T-helper 2 cell treated with Interferon-gamma antibody and Interleukin-4, amounts not matched to agents 5 μg/mL and 100 μg/mL, for 36 hours (primary cell): ENCODE data around the gene SLFN5.
"Not testable (repeated sequence)": the region's sequence is repeated elsewhere in the genome, so short reads cannot be mapped to it uniquely, and the experiment has no call there.

ENCODE experiments used
- DNase-seq: peaks from one replicate; pipeline ENCODE4 v3.0.0; 2021; ENCODE audit warnings: low spot score
- H3K27ac Mint-ChIP-seq: one replicate; pipeline ENCODE4 v1.8.0; 2021; ENCODE audit warnings: mild to moderate bottlenecking, mixed read lengths
- H3K27me3 Mint-ChIP-seq: one replicate; pipeline ENCODE4 v1.8.0; 2021; ENCODE audit warnings: low read depth, mixed read lengths
- H3K36me3 Mint-ChIP-seq: one replicate; pipeline ENCODE4 v1.8.0; 2021; ENCODE audit warnings: low read depth, mixed read lengths
- H3K4me1 Mint-ChIP-seq: one replicate; pipeline ENCODE4 v1.8.0; 2021; ENCODE audit warnings: low read depth, mixed read lengths
- H3K4me3 Mint-ChIP-seq: one replicate; pipeline ENCODE4 v1.8.0; 2022; ENCODE audit warnings: mild to moderate bottlenecking, moderate library complexity, mixed read lengths
- H3K9me3 Mint-ChIP-seq: one replicate; pipeline ENCODE4 v1.8.0; 2021; ENCODE audit warnings: mixed read lengths

SLFN5 gene

DNA sequence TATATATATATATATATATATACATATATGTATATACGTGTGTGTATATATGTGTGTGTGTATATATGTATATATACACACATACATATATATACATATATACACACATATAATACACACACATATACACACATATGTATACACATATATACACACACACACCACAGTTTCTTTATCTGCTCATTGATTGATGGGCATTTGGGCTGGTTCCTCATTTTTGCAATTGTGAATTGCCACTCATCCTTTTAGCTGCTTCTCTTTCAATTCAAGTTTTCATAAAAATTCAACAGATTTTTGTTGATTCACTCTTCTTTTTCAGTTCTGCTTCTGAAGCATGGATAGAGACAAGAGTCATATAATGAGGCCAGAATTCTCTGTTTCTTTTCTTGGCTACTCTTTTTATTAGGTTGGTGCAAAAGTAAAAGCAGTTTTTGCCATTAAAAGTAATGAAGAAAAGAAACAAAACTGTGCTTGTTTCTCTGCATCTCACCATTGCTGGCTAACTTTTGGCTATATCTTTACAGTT lies 44.5 kb downstream of the SLFN5 start:
- DNase-seq = no peak
- Mint-ChIP-seq H3K27ac (no peak overlapping the region), H3K4me1 (peaks cover 45% of the 10 kb centered on the region), H3K36me3 (peaks cover 11% of the 10 kb centered on the region), H3K4me3 (no peak overlapping the region), H3K9me3 (peaks cover 24% of the 10 kb centered on the region), H3K27me3 (peaks cover 12% of the 10 kb centered on the region)

- Mint-ChIP-seq H3K27ac (peak overlapping the region; percentile 73), H3K9me3 (peaks cover 30% of the 10 kb centered on the region), H3K27me3 (peaks cover 26% of the 10 kb centered on the region), H3K36me3 (peaks cover 11% of the 10 kb centered on the region), H3K4me3 (peak overlapping the region; percentile 60), H3K4me1 (peaks cover 45% of the 10 kb centered on the region)
- no peak for DNase-seq
These were observed 46.4 kb downstream of the SLFN5 start for GRCh38 chr17:35289222-35289621.

DNA sequence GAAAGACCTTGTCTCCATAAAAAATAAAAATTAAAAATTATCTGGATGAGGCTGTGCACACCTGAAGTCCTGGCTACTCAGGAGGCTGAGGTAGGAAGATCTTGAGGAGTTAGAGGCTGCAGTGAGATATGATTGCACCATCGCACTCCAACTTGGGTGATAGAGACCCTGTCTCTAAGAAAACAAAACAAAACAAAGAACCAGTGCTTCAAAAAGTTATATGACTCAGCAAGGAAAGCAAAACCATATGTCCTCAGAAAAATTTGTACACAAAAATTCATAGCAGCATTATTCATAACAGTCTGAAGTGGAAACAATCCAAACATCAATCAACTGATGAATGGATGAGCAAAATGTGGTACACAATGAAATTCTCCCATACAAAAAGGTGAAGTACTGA lies 48.9 kb downstream of the SLFN5 start:
- H3K9me3 Mint-ChIP-seq = peaks cover 34% of the 10 kb centered on the region
- no peak overlapping the region for H3K27ac Mint-ChIP-seq
- peaks cover 15% of the 10 kb centered on the region for H3K36me3 Mint-ChIP-seq
- H3K4me3 Mint-ChIP-seq = no peak overlapping the region
- H3K4me1 Mint-ChIP-seq = peaks cover 30% of the 10 kb centered on the region
- DNase-seq = no peak
- H3K27me3 Mint-ChIP-seq = peaks cover 32% of the 10 kb centered on the region

DNA sequence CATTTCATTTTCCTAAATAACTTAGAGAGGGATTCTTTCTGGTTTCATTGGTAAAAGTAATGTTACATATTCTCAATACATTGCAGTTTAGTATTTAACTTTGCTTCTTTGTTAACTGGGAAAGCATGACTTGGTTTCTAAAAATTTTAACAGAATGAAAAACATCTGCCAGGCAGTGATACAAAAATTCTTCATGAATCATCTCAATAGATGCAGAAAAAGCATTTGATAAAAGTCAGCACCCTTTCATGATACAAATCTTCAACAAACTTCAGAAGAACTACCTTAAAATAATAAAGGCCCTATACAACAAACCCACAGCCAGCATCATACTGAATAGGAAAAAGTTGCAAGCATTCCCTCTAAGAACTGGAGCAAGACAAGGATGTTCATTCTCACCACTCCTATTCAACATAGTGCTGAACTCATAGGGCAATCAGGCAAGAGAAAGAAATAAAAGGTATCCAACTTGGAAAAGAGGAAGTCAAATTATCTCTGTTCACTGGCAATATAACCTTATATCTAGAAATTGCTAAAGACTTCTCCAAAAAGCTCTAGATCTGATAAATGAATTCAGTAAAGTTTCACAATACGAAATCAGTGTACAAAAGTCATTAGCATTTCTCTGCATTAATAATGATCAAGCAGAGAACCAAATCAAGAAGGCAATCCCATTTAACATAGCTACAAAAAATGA lies 50.4 kb downstream of the SLFN5 start:
- H3K27ac Mint-ChIP-seq = no peak overlapping the region
- H3K27me3 Mint-ChIP-seq = peaks cover 43% of the 10 kb centered on the region
- no peak overlapping the region for H3K4me3 Mint-ChIP-seq
- DNase-seq = no peak
- peaks cover 16% of the 10 kb centered on the region for H3K36me3 Mint-ChIP-seq
- H3K4me1 Mint-ChIP-seq = peaks cover 20% of the 10 kb centered on the region
- peaks cover 44% of the 10 kb centered on the region for H3K9me3 Mint-ChIP-seq

DNA sequence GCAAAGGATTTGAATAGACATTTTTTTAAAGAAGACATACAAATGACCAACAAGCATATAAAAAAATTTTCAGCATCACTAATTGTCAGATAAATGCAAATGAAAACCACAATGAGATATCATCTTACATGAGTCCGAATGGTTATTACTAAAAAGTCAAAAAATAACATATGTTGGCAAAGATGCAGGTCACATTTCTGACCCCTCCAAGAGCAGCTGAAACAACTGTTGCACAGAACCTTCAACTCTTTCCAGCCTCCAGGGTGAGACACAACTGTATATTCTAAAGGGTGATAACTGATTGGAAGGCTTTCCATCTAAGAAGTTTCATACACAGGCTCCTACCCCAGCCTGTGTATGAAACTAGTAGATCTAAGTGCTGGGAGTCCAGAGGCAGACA lies 51.9 kb downstream of the SLFN5 start:
- Mint-ChIP-seq H3K27me3 (peaks cover 51% of the 10 kb centered on the region), H3K36me3 (peaks cover 7% of the 10 kb centered on the region), H3K4me1 (peaks cover 11% of the 10 kb centered on the region), H3K9me3 (peaks cover 46% of the 10 kb centered on the region), H3K4me3 (no peak overlapping the region), H3K27ac (no peak overlapping the region)
- DNase-seq = no peak

- H3K4me3 Mint-ChIP-seq = no peak overlapping the region
These were observed 52.8 kb downstream of the SLFN5 start for GRCh38 chr17:35295686-35296085.

DNA sequence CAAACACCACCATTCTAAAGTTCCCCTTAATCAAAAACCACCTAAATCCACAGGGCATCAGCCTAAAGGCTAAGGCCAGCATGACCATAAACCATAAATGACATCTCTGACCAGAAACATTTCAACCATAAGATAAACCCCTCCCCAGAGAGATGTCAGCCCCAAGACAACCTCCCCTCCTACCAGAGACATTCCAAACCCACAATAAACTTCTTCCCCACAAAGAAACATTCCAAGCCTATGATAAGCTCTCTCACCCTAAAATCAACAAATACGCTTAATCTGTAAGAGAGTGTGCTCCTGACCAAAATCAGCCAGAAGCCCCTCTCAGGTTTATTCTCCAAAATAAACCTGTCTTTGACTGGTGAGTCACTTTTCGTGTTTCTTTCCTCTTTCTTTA lies 54.8 kb downstream of the SLFN5 start:
- H3K27ac Mint-ChIP-seq = no peak overlapping the region
- peaks cover 42% of the 10 kb centered on the region for H3K27me3 Mint-ChIP-seq
- peaks cover 4% of the 10 kb centered on the region for H3K4me1 Mint-ChIP-seq
- peaks cover 12% of the 10 kb centered on the region for H3K36me3 Mint-ChIP-seq
- peaks cover 64% of the 10 kb centered on the region for H3K9me3 Mint-ChIP-seq
- no peak for DNase-seq
- H3K4me3 Mint-ChIP-seq = no peak overlapping the region

More at GRCh38 chr17:35295686-35296085, 52.8 kb downstream of the SLFN5 start:
- Mint-ChIP-seq H3K4me1 (peaks cover 5% of the 10 kb centered on the region), H3K27ac (no peak overlapping the region), H3K9me3 (peaks cover 53% of the 10 kb centered on the region), H3K36me3 (peaks cover 9% of the 10 kb centered on the region), H3K27me3 (peaks cover 51% of the 10 kb centered on the region)
- no peak for DNase-seq

DNA sequence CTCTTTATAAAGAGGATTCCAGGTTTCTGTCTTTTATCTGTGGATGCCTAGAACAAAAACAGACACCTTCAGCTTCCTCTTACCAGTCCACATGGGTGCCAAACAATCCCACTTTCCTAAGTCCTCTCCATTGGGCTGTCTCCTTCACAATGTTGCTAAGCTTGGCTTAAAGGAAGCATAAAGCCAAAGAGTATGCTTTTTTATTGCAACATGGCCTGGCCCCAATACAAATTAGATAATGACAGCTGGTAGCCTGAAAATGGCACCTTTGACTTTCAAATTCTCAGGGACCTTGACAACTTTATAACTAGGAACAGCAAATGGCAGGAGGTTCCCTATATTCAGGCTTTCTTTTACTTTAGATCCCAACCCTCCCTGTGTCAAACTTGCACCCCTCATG lies 55.8 kb downstream of the SLFN5 start:
- Mint-ChIP-seq H3K36me3 (peaks cover 14% of the 10 kb centered on the region), H3K27me3 (peaks cover 36% of the 10 kb centered on the region), H3K4me3 (no peak overlapping the region), H3K4me1 (peaks cover 4% of the 10 kb centered on the region), H3K27ac (no peak overlapping the region), H3K9me3 (peaks cover 71% of the 10 kb centered on the region)
- DNase-seq = no peak

- Mint-ChIP-seq H3K4me3 (no peak overlapping the region), H3K4me1 (peaks cover 4% of the 10 kb centered on the region), H3K27me3 (peaks cover 31% of the 10 kb centered on the region), H3K36me3 (peaks cover 17% of the 10 kb centered on the region), H3K9me3 (peaks cover 71% of the 10 kb centered on the region), H3K27ac (no peak overlapping the region)
- DNase-seq = no peak
These were observed 56.3 kb downstream of the SLFN5 start for GRCh38 chr17:35299135-35299534.

DNA sequence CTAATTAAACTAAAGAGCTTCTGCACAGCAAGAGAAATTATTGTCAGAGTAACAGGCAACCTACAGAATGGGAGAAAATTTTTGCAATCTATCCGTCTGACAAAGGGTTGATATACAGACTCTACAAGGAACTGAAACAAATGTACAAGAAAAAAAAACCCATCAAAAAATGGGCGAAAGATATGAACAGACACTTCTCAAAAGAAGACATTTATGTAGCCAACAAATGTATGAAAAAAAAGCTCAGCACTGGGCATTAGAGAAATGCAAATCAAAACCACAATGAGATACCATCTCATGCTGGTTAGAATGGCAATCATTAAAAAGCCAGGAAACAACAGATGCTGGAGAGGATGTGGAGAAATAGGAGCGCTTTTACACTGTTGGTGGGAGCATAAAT lies 66.5 kb downstream of the SLFN5 start:
- peaks cover 31% of the 10 kb centered on the region for H3K4me1 Mint-ChIP-seq
- H3K36me3 Mint-ChIP-seq, DNase-seq, H3K27me3 Mint-ChIP-seq, H3K4me3 Mint-ChIP-seq, H3K27ac Mint-ChIP-seq: not testable (repeated sequence)
- peaks cover 31% of the 10 kb centered on the region for H3K9me3 Mint-ChIP-seq

DNA sequence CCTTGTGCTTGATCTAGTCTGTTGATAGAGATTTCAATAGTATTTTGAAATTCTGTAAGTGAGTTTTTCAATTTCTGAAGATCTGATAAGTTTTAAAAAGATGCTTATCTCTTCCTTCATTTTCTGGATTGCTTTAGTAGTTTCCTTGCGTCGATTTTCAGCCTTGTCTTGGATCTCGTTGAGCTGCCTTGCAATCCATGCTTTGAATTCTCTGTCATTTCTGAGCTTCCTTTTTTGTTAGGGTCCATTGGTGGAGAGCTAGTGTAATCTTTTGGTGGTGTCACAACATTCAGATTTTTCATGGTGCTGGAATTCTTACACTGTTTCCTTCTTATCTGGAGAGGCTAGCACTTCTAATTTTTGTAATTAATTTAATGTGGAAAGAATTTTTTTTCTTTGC lies 69.5 kb downstream of the SLFN5 start:
- Mint-ChIP-seq H3K4me1 (peaks cover 53% of the 10 kb centered on the region), H3K27me3 (peaks cover 4% of the 10 kb centered on the region), H3K27ac (peak overlapping the region; percentile 98), H3K36me3 (peaks cover 12% of the 10 kb centered on the region), H3K9me3 (peaks cover 21% of the 10 kb centered on the region), H3K4me3 (peak overlapping the region; percentile 99)
- no peak for DNase-seq

- H3K27ac Mint-ChIP-seq = peak overlapping the region; percentile 98
- peaks cover 18% of the 10 kb centered on the region for H3K9me3 Mint-ChIP-seq
- H3K4me3 Mint-ChIP-seq = peak overlapping the region; percentile 99
- peaks cover under 1% of the 10 kb centered on the region for H3K27me3 Mint-ChIP-seq
- peaks cover 12% of the 10 kb centered on the region for H3K36me3 Mint-ChIP-seq
- peaks cover 60% of the 10 kb centered on the region for H3K4me1 Mint-ChIP-seq
- peak; percentile 75 for DNase-seq
These were observed 70.2 kb downstream of the SLFN5 start for GRCh38 chr17:35312790-35313711.

- Mint-ChIP-seq H3K36me3 (peaks cover 11% of the 10 kb centered on the region), H3K4me3 (peak overlapping the region; percentile 99), H3K27me3 (no peaks in the 10 kb centered on the region), H3K4me1 (peaks cover 66% of the 10 kb centered on the region), H3K9me3 (peaks cover 10% of the 10 kb centered on the region), H3K27ac (peak overlapping the region; percentile 98)
- peak; percentile 11 for DNase-seq
These were observed 71.1 kb downstream of the SLFN5 start for GRCh38 chr17:35313875-35314409.
